ENCODE measurements around the gene KTN1. TPM values are rescaled to one million over a fixed set of nuclear protein-coding genes. Genes with fewer than 3 reads are reported as not detected.

Gene KTN1
- total and polyA plus RNA-seq, 2 experiments from 2014 or later = 119 to 225 TPM

GRCh38 chr14:55620981-55621380 lies 41.0 kb downstream of the KTN1 start:
- Histone ChIP-seq H3K36me3 (ENCODE audit: low read depth) (peaks cover 56% of the 10 kb centered on the region), H3K79me2 (ENCODE audit: insufficient read depth) (peaks cover 37% of the 10 kb centered on the region), H3F3A (ENCODE audit: insufficient read depth) (no peaks in the 10 kb centered on the region; the same call in 1 of the 2 replicates), H3K9me2 (ENCODE audit: insufficient read depth) (no peaks in the 10 kb centered on the region), H3K27me3 (replicated peaks; ENCODE audit: insufficient read depth) (no peaks in the 10 kb centered on the region), H3K4me1 (ENCODE audit: insufficient read depth) (peaks cover 4% of the 10 kb centered on the region; the same call in 1 of the 2 replicates), H3K4me2 (ENCODE audit: unreplicated experiment) (no peak overlapping the region), H2AFZ (no peak overlapping the region), H3K9me3 (ENCODE audit: low read depth) (no peaks in the 10 kb centered on the region), H3K4me3 (no peak overlapping the region), H3K27ac (no peak overlapping the region), H3K9ac (no peak overlapping the region), H4K20me1 (ENCODE audit: insufficient read depth) (no peaks in the 10 kb centered on the region)
- 96 to 99% methylated on average over 3 of the region's 3 CpGs for WGBS, 2 experiments (ENCODE audit: low coverage in 1 of 2, low lambda C conversion rate in 2 of 2, missing lambda C conversion rate in 2 of 2)
- TF ChIP-seq EZH2 (IDR thresholded peaks at IDR 0.05; ENCODE audit: insufficient read depth, poor library complexity, severe bottlenecking) (no peak), EZH2phosphoT487 (IDR thresholded peaks at IDR 0.05; ENCODE audit: insufficient read depth, low read depth) (no peak)
- in situ Hi-C loops (cut with MboI) = no loop called here
- no peak for DNase-seq

GRCh38 chr14:55621391-55621790 lies 41.4 kb downstream of the KTN1 start:
- Histone ChIP-seq H3F3A (ENCODE audit: insufficient read depth) (no peaks in the 10 kb centered on the region; the same call in 1 of the 2 replicates), H3K4me3 (no peak overlapping the region), H2AFZ (no peak overlapping the region), H3K9me2 (ENCODE audit: insufficient read depth) (no peaks in the 10 kb centered on the region), H3K4me1 (ENCODE audit: insufficient read depth) (peaks cover 4% of the 10 kb centered on the region; the same call in 1 of the 2 replicates), H3K27ac (no peak overlapping the region), H4K20me1 (ENCODE audit: insufficient read depth) (no peaks in the 10 kb centered on the region), H3K4me2 (ENCODE audit: unreplicated experiment) (no peak overlapping the region), H3K9ac (no peak overlapping the region), H3K36me3 (ENCODE audit: low read depth) (peaks cover 55% of the 10 kb centered on the region), H3K27me3 (replicated peaks; ENCODE audit: insufficient read depth) (no peaks in the 10 kb centered on the region), H3K9me3 (ENCODE audit: low read depth) (no peaks in the 10 kb centered on the region), H3K79me2 (ENCODE audit: insufficient read depth) (peaks cover 37% of the 10 kb centered on the region)
- TF ChIP-seq EZH2 (IDR thresholded peaks at IDR 0.05; ENCODE audit: insufficient read depth, poor library complexity, severe bottlenecking) (no peak), EZH2phosphoT487 (IDR thresholded peaks at IDR 0.05; ENCODE audit: insufficient read depth, low read depth) (no peak)
- in situ Hi-C loops (cut with MboI) = no loop called here
- 98 to 99% methylated on average over 5 of the region's 5 CpGs for WGBS, 2 experiments (ENCODE audit: low coverage in 1 of 2, low lambda C conversion rate in 2 of 2, missing lambda C conversion rate in 2 of 2)
- DNase-seq = no peak

GRCh38 chr14:55624913-55625312 lies 44.9 kb downstream of the KTN1 start:
- peak; percentile 26 for DNase-seq
- whole genome bisulfite sequencing, 2 experiments (ENCODE audit: low coverage in 1 of 2, low lambda C conversion rate in 2 of 2, missing lambda C conversion rate in 2 of 2) = 93 to 95% methylated on average over 4 of the region's 4 CpGs
- TF ChIP-seq EZH2phosphoT487 (IDR thresholded peaks at IDR 0.05; ENCODE audit: insufficient read depth, low read depth) (no peak), EZH2 (IDR thresholded peaks at IDR 0.05; ENCODE audit: insufficient read depth, poor library complexity, severe bottlenecking) (no peak)
- Histone ChIP-seq H3K4me3 (no peak overlapping the region), H3K9me2 (ENCODE audit: insufficient read depth) (no peaks in the 10 kb centered on the region), H2AFZ (no peak overlapping the region), H3K36me3 (ENCODE audit: low read depth) (peaks cover 46% of the 10 kb centered on the region), H3K27ac (no peak overlapping the region), H3K9me3 (ENCODE audit: low read depth) (no peaks in the 10 kb centered on the region), H4K20me1 (ENCODE audit: insufficient read depth) (no peaks in the 10 kb centered on the region), H3K4me1 (ENCODE audit: insufficient read depth) (peaks cover 4% of the 10 kb centered on the region; the same call in 1 of the 2 replicates), H3K9ac (no peak overlapping the region), H3K27me3 (replicated peaks; ENCODE audit: insufficient read depth) (no peaks in the 10 kb centered on the region), H3F3A (ENCODE audit: insufficient read depth) (no peaks in the 10 kb centered on the region; the same call in 1 of the 2 replicates), H3K79me2 (ENCODE audit: insufficient read depth) (peaks cover 35% of the 10 kb centered on the region), H3K4me2 (ENCODE audit: unreplicated experiment) (no peak overlapping the region)
- in situ Hi-C loops (cut with MboI) = loop anchor here (25.0 kb wide), 1 partner anchor 188 kb away; the partner anchor contains the start of gene TBPL2

- Histone ChIP-seq H3K27me3 (replicated peaks; ENCODE audit: insufficient read depth) (no peaks in the 10 kb centered on the region), H2AFZ (no peak overlapping the region), H3K9me2 (ENCODE audit: insufficient read depth) (no peaks in the 10 kb centered on the region), H3K9me3 (ENCODE audit: low read depth) (no peaks in the 10 kb centered on the region), H3K4me2 (ENCODE audit: unreplicated experiment) (no peak overlapping the region), H3K4me1 (ENCODE audit: insufficient read depth) (peaks cover 4% of the 10 kb centered on the region; the same call in 1 of the 2 replicates), H3F3A (ENCODE audit: insufficient read depth) (no peaks in the 10 kb centered on the region; the same call in 1 of the 2 replicates), H3K27ac (no peak overlapping the region), H3K36me3 (ENCODE audit: low read depth) (peaks cover 50% of the 10 kb centered on the region), H3K79me2 (ENCODE audit: insufficient read depth) (peaks cover 40% of the 10 kb centered on the region), H3K4me3 (no peak overlapping the region), H4K20me1 (ENCODE audit: insufficient read depth) (no peaks in the 10 kb centered on the region), H3K9ac (no peak overlapping the region)
- TF ChIP-seq EZH2phosphoT487 (IDR thresholded peaks at IDR 0.05; ENCODE audit: insufficient read depth, low read depth) (no peak), EZH2 (IDR thresholded peaks at IDR 0.05; ENCODE audit: insufficient read depth, poor library complexity, severe bottlenecking) (no peak)
- DNase-seq = no peak
- WGBS, 2 experiments (ENCODE audit: low coverage in 1 of 2, low lambda C conversion rate in 2 of 2, missing lambda C conversion rate in 2 of 2) = 29 to 35% methylated on average over 2 of the region's 2 CpGs
- in situ Hi-C loops (cut with MboI) = loop anchor here (25.0 kb wide), 1 partner anchor 188 kb away; the partner anchor contains the start of gene TBPL2
Observed at GRCh38 chr14:55625481-55625880, 45.5 kb downstream of the KTN1 start.

Data from GM23248 (cell line).